ENCODE measurements around the gene MDH1. TPM values are rescaled to one million over a fixed set of nuclear protein-coding genes. Genes with fewer than 3 reads are reported as not detected.
"Not testable (repeated sequence)": the region's sequence is repeated elsewhere in the genome, so short reads cannot be mapped to it uniquely, and the experiment has no call there.

MDH1 gene
- total RNA-seq, 2 experiments from 2014 or later: 190 to 222 TPM

DNA sequence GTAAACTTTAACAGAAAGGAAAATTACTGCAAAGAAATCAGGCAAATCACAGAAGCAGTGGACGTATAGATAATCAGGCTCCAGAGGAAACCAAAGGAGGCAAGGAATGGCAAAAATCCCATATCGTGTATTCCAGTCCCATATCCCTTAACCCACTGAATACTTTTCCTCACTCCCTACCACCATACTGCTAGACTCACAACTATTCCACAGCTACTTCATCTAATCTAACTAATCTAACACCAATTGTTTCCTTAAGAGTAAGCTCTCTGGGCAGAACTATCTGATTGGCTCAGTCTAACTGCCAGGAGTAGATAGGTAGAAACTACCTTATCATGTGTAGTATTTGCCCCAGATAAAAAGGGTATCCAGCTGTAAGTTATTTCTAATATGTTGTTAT, 16.8 kb upstream of the MDH1 start:
- H3K9me2 ChIP-seq (ENCODE audit: insufficient read depth, low read length): no peaks in the 10 kb centered on the region
- no peak for DNase-seq (ENCODE audit: low spot score)
- intact Hi-C loops (cut with micrococcal nuclease; ENCODE audit: unreplicated experiment): no loop called here
- no peak overlapping the region for H3K27ac ChIP-seq (ENCODE audit: low read depth, low read length, poor library complexity, severe bottlenecking)
- BruUV-seq (replicated peaks): no TSS peak
- H3K36me3 ChIP-seq (ENCODE audit: insufficient read depth, low read length): no peaks in the 10 kb centered on the region
- CTCF ChIA-PET (ENCODE audit: unreplicated experiment): no interaction called here
- H3K79me2 ChIP-seq (ENCODE audit: insufficient read depth, low read depth, low read length): peaks cover 4% of the 10 kb centered on the region; the same call in 1 of the 2 replicates
- no peak overlapping the region for H3K4me2 ChIP-seq (ENCODE audit: low read length)
- POLR2A ChIA-PET: no interaction called here
- no peak overlapping the region for H2AFZ ChIP-seq (ENCODE audit: low read length)
- H3K9me3 ChIP-seq (ENCODE audit: low read length): peaks cover 14% of the 10 kb centered on the region
- no peaks in the 10 kb centered on the region for H3K4me1 ChIP-seq (ENCODE audit: insufficient read depth, low read length, poor library complexity, severe bottlenecking)
- no peak overlapping the region for H3K4me3 ChIP-seq (ENCODE audit: low read depth, low read length, poor library complexity, severe bottlenecking)
- TF ChIP-seq, protein P1, sequence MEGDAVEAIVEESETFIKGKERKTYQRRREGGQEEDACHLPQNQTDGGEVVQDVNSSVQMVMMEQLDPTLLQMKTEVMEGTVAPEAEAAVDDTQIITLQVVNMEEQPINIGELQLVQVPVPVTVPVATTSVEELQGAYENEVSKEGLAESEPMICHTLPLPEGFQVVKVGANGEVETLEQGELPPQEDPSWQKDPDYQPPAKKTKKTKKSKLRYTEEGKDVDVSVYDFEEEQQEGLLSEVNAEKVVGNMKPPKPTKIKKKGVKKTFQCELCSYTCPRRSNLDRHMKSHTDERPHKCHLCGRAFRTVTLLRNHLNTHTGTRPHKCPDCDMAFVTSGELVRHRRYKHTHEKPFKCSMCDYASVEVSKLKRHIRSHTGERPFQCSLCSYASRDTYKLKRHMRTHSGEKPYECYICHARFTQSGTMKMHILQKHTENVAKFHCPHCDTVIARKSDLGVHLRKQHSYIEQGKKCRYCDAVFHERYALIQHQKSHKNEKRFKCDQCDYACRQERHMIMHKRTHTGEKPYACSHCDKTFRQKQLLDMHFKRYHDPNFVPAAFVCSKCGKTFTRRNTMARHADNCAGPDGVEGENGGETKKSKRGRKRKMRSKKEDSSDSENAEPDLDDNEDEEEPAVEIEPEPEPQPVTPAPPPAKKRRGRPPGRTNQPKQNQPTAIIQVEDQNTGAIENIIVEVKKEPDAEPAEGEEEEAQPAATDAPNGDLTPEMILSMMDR (conservative IDR thresholded peaks at IDR 0.05; ENCODE audit: low read length): no peak
- no peak for TF ChIP-seq EZH2phosphoT487 (IDR thresholded peaks at IDR 0.05; ENCODE audit: borderline replicate concordance, low read depth, low read length)
- no peaks in the 10 kb centered on the region for H4K20me1 ChIP-seq (ENCODE audit: insufficient read depth, low read length)

DNA sequence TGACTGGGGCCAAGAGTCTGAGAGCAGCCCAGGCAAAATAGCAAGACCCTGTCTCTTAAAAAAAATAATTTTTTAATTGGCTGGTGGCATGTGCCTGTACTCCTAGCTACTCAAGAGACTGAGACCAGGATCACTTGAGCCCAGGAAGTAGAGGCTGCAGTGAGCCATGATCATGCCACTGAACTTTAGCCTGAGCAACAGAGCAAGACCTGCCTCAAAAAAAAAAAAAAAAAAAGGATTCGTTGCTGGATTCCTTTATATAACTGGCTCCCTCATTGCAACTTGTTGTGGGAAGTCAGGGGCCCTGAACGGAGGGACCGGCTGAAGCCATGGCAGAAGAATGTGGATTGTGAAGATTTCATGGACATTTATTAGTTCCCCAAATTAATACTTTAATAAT, 15.7 kb upstream of the MDH1 start:
- CTCF ChIA-PET (ENCODE audit: unreplicated experiment); DNase-seq (ENCODE audit: low spot score); H3K4me2 ChIP-seq (ENCODE audit: low read length); H3K4me1 ChIP-seq (ENCODE audit: insufficient read depth, low read length, poor library complexity, severe bottlenecking); H3K27ac ChIP-seq (ENCODE audit: low read depth, low read length, poor library complexity, severe bottlenecking); H3K79me2 ChIP-seq (ENCODE audit: insufficient read depth, low read depth, low read length); H3K4me3 ChIP-seq (ENCODE audit: low read depth, low read length, poor library complexity, severe bottlenecking); H3K36me3 ChIP-seq (ENCODE audit: insufficient read depth, low read length); H4K20me1 ChIP-seq (ENCODE audit: insufficient read depth, low read length); H3K9me3 ChIP-seq (ENCODE audit: low read length); intact Hi-C loops (cut with micrococcal nuclease; ENCODE audit: unreplicated experiment); H2AFZ ChIP-seq (ENCODE audit: low read length); H3K9me2 ChIP-seq (ENCODE audit: insufficient read depth, low read length); BruUV-seq (replicated peaks): not testable (repeated sequence)
- POLR2A ChIA-PET: interaction anchor here (0.7 kb wide), 1 partner anchor 15 kb away, joined by 3 read pairs; no protein-coding TSS in a partner anchor

DNA sequence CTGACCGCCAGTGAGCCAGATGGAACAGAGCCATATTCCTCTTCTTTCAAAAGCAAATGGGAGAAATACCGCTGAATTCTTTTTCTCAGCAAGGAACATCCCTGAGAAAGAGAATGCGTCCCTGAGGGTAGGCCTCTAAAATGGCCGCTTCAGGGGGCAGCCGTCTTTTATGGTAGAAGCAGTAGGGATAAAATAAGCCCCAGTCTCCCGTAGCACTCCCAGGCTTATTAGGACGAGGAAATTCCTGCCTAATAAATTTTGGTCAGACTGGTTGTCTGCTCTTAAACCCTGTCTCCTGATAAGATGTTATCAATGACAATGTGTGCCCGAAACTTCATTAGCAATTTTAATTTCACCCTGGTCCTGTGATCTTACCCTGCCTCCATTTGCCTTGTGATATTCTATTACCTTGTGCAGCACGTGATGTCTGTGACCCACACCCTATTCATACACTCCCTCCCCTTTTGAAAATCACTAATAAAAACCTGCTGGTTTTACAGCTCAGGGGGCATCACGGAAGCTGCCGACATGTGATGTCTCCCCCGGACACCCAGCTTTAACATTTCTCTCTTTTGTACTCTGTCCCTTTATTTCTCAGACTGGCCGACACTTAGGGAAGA, 14.9 kb upstream of the MDH1 start:
- H4K20me1 ChIP-seq (ENCODE audit: insufficient read depth, low read length); H3K4me2 ChIP-seq (ENCODE audit: low read length); H3K36me3 ChIP-seq (ENCODE audit: insufficient read depth, low read length); intact Hi-C loops (cut with micrococcal nuclease; ENCODE audit: unreplicated experiment); DNase-seq (ENCODE audit: low spot score); H3K4me3 ChIP-seq (ENCODE audit: low read depth, low read length, poor library complexity, severe bottlenecking); H3K9me3 ChIP-seq (ENCODE audit: low read length); H3K9me2 ChIP-seq (ENCODE audit: insufficient read depth, low read length); H3K27ac ChIP-seq (ENCODE audit: low read depth, low read length, poor library complexity, severe bottlenecking); CTCF ChIA-PET (ENCODE audit: unreplicated experiment); H3K79me2 ChIP-seq (ENCODE audit: insufficient read depth, low read depth, low read length); H3K4me1 ChIP-seq (ENCODE audit: insufficient read depth, low read length, poor library complexity, severe bottlenecking); POLR2A ChIA-PET; H2AFZ ChIP-seq (ENCODE audit: low read length); BruUV-seq (replicated peaks): not testable (repeated sequence)

DNA sequence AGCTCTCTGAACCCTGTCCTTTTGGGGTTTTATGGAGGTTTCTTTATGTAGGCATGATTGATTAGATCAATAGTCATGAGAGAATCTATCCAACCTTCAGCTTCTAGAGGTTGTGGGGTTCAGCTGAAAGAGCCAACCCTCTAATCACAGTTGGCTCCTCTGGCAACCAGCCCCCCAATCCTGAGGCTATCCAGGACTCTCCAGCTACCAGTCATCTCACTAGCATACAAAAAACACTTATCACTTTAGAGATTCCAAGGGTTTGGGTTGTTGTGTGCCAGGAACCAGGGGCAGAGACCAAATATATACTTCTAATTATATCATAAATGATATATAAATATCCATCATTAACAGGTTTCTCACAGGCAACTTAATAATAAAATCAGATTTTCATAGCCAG, 12.2 kb upstream of the MDH1 start:
- no peak overlapping the region for H2AFZ ChIP-seq (ENCODE audit: low read length)
- no peak overlapping the region for H3K4me2 ChIP-seq (ENCODE audit: low read length)
- BruUV-seq (replicated peaks): no TSS peak
- DNase-seq (ENCODE audit: low spot score): no peak
- no peaks in the 10 kb centered on the region for H3K9me3 ChIP-seq (ENCODE audit: low read length)
- no peaks in the 10 kb centered on the region for H3K9me2 ChIP-seq (ENCODE audit: insufficient read depth, low read length)
- H3K27ac ChIP-seq (ENCODE audit: low read depth, low read length, poor library complexity, severe bottlenecking): no peak overlapping the region
- H4K20me1 ChIP-seq (ENCODE audit: insufficient read depth, low read length): no peaks in the 10 kb centered on the region
- TF ChIP-seq, protein P1 (conservative IDR thresholded peaks at IDR 0.05; ENCODE audit: low read length): no peak
- no peak for TF ChIP-seq EZH2phosphoT487 (IDR thresholded peaks at IDR 0.05; ENCODE audit: borderline replicate concordance, low read depth, low read length)
- no peaks in the 10 kb centered on the region for H3K4me1 ChIP-seq (ENCODE audit: insufficient read depth, low read length, poor library complexity, severe bottlenecking)
- no peaks in the 10 kb centered on the region for H3K36me3 ChIP-seq (ENCODE audit: insufficient read depth, low read length)
- ChIA-PET CTCF (ENCODE audit: unreplicated experiment) (no interaction called here), POLR2A (interaction anchor here (1.2 kb wide), 1 partner anchor 71 kb away, joined by 3 read pairs; no protein-coding TSS in a partner anchor)
- H3K79me2 ChIP-seq (ENCODE audit: insufficient read depth, low read depth, low read length): peaks cover 4% of the 10 kb centered on the region; the same call in 1 of the 2 replicates
- intact Hi-C loops (cut with micrococcal nuclease; ENCODE audit: unreplicated experiment): no loop called here
- no peak overlapping the region for H3K4me3 ChIP-seq (ENCODE audit: low read depth, low read length, poor library complexity, severe bottlenecking)
